HEK293 (cell line): ENCODE measurements around the gene INSL3.
A peak's percentile ranks its signal among the peaks of the same experiment; 100 is the strongest.

Experiments
- CTCF ChIA-PET: fragments of 350-600 bp; formaldehyde crosslinking; extraction: SDS; loops from one replicate; lab custom pipeline; 2021; ENCODE audit warnings: antibody characterized with exemption; lab: Yijun Ruan, JAX
- POLR2A ChIA-PET: fragments of 300-600 bp; formaldehyde crosslinking; extraction: SDS; loops from one replicate; lab custom pipeline; 2020; ENCODE audit warnings: antibody characterized with exemption, inconsistent platforms; lab: Yijun Ruan, JAX
- H3K27ac ChIP-seq: fragments of 200-500 bp; sonication (Bioruptor generic); 2 replicates; pipeline ENCODE4 v1.5.1; 2014; ENCODE audit warnings: low read depth, low read length, control low read depth, inconsistent platforms; ENCODE audit errors: extremely low read depth
- H3K36me3 ChIP-seq, 2 experiments: fragments of 200-500 bp in 1 of 2; sonication (Bioruptor generic) in 1 of 2; 1 replicate in 1 of 2; 2 replicates in 1 of 2; pipeline ENCODE4 v1.5.1; 2014 to 2017; ENCODE audit warnings: inconsistent platforms in 2 of 2, low read length in 2 of 2; ENCODE audit not compliant: control insufficient read depth in 2 of 2, insufficient read depth in 1 of 2
- H3K4me1 ChIP-seq: fragments of 200-500 bp; sonication (Bioruptor generic); 2 replicates; pipeline ENCODE4 v1.5.1; 2014; ENCODE audit warnings: mild to moderate bottlenecking, low read length, inconsistent platforms; ENCODE audit not compliant: control insufficient read depth, insufficient read depth
- H3K4me3 ChIP-seq: 2 replicates; pipeline ENCODE4 v1.5.1; 2011; ENCODE audit warnings: low read depth, mild to moderate bottlenecking, control low read depth, low read length, moderate library complexity
- H3K9me3 ChIP-seq: fragments of 200-500 bp; sonication (Bioruptor generic); 2 replicates; pipeline ENCODE4 v1.5.1; 2014; ENCODE audit warnings: low read depth, low read length, inconsistent platforms; ENCODE audit not compliant: control insufficient read depth, insufficient read depth
- ELK4 ChIP-seq: IDR thresholded peaks from 2 replicates; pipeline ENCODE4 v1.6.1; 2011; ENCODE audit warnings: mild to moderate bottlenecking, low read depth, low read length, borderline replicate concordance
- KLF8 ChIP-seq: fragments of 450-650 bp; formaldehyde crosslinking; IDR thresholded peaks from 2 replicates; pipeline ENCODE4 v1.5.1; 2016; ENCODE audit warnings: missing biosample characterization, missing genetic modification characterization
- ZNF112 ChIP-seq: fragments of 450-650 bp; formaldehyde crosslinking; IDR thresholded peaks from 2 replicates; pipeline ENCODE4 v1.5.0; 2017; ENCODE audit warnings: missing biosample characterization, missing genetic modification characterization
- ZNF121 ChIP-seq: fragments of 450-650 bp; formaldehyde crosslinking; IDR thresholded peaks from 2 replicates; pipeline ENCODE4 v1.5.1; 2016; ENCODE audit warnings: missing biosample characterization, missing genetic modification characterization
- ZNF280D ChIP-seq: fragments of 450-650 bp; formaldehyde crosslinking; IDR thresholded peaks from 2 replicates; pipeline ENCODE4 v1.5.1; 2016; ENCODE audit warnings: missing biosample characterization, missing genetic modification characterization
- ZNF292 ChIP-seq: fragments of 450-650 bp; formaldehyde crosslinking; IDR thresholded peaks from 2 replicates; pipeline ENCODE4 v1.5.1; 2016; ENCODE audit warnings: low read depth, missing biosample characterization, missing genetic modification characterization, borderline replicate concordance
- ZNF366 ChIP-seq: fragments of 450-650 bp; formaldehyde crosslinking; conservative IDR thresholded peaks from 2 replicates; pipeline ENCODE4 v1.5.1; 2016; ENCODE audit warnings: missing biosample characterization, missing genetic modification characterization
- ZNF501 ChIP-seq: fragments of 450-650 bp; formaldehyde crosslinking; IDR thresholded peaks from 2 replicates; pipeline ENCODE4 v1.5.1; 2016; ENCODE audit warnings: missing biosample characterization, missing genetic modification characterization
- ZNF555 ChIP-seq: fragments of 450-650 bp; formaldehyde crosslinking; conservative IDR thresholded peaks from 2 replicates; pipeline ENCODE4 v1.5.1; 2017; ENCODE audit warnings: missing biosample characterization, mild to moderate bottlenecking, missing genetic modification characterization, inconsistent platforms
- ZNF558 ChIP-seq: fragments of 450-650 bp; formaldehyde crosslinking; IDR thresholded peaks from 2 replicates; pipeline ENCODE4 v1.5.1; 2016; ENCODE audit warnings: missing biosample characterization, missing genetic modification characterization
- ZNF560 ChIP-seq: fragments of 450-650 bp; formaldehyde crosslinking; IDR thresholded peaks from 2 replicates; pipeline ENCODE4 v1.5.1; 2017; ENCODE audit warnings: missing biosample characterization, missing genetic modification characterization, borderline replicate concordance
- ZNF580 ChIP-seq: fragments of 450-650 bp; formaldehyde crosslinking; IDR thresholded peaks from 2 replicates; pipeline ENCODE4 v1.5.1; 2016; ENCODE audit warnings: missing biosample characterization, missing genetic modification characterization
- ZNF629 ChIP-seq: fragments of 450-650 bp; formaldehyde crosslinking; IDR thresholded peaks from 2 replicates; pipeline ENCODE4 v1.5.1; 2017; ENCODE audit warnings: missing biosample characterization, missing genetic modification characterization
- ZNF654 ChIP-seq: fragments of 450-650 bp; formaldehyde crosslinking; IDR thresholded peaks from 2 replicates; pipeline ENCODE4 v1.5.1; 2016; ENCODE audit warnings: low read depth, missing biosample characterization, missing genetic modification characterization
- ZNF660 ChIP-seq: fragments of 450-650 bp; IDR thresholded peaks from 2 replicates; pipeline ENCODE4 v1.5.1; 2018; ENCODE audit warnings: missing biosample characterization, mild to moderate bottlenecking, missing genetic modification characterization
- ZNF677 ChIP-seq: fragments of 450-650 bp; IDR thresholded peaks from 2 replicates; pipeline ENCODE4 v1.5.0; 2018; ENCODE audit warnings: missing biosample characterization, mild to moderate bottlenecking, missing genetic modification characterization, moderate library complexity
- ZNF701 ChIP-seq: fragments of 450-650 bp; formaldehyde crosslinking; IDR thresholded peaks from 2 replicates; pipeline ENCODE4 v1.5.1; 2016; ENCODE audit warnings: missing biosample characterization, missing genetic modification characterization
- ZNF707 ChIP-seq: fragments of 450-650 bp; formaldehyde crosslinking; IDR thresholded peaks from 2 replicates; pipeline ENCODE4 v1.5.1; 2016; ENCODE audit warnings: missing biosample characterization, missing genetic modification characterization
- TF ChIP-seq, protein P1 (sequence below): fragments of 450-650 bp; formaldehyde crosslinking; IDR thresholded peaks from 2 replicates; pipeline ENCODE4 v1.5.1; 2016; ENCODE audit warnings: missing biosample characterization, missing genetic modification characterization
- TF ChIP-seq, protein P2 (sequence below): fragments of 450-650 bp; formaldehyde crosslinking; IDR thresholded peaks from 2 replicates; pipeline ENCODE4 v1.5.1; 2017; ENCODE audit warnings: missing biosample characterization, mild to moderate bottlenecking, missing genetic modification characterization, moderate library complexity
- TF ChIP-seq, protein P3 (sequence below): fragments of 450-650 bp; formaldehyde crosslinking; IDR thresholded peaks from 2 replicates; pipeline ENCODE4 v1.5.1; 2016; ENCODE audit warnings: missing biosample characterization, missing genetic modification characterization

Gene INSL3

DNA sequence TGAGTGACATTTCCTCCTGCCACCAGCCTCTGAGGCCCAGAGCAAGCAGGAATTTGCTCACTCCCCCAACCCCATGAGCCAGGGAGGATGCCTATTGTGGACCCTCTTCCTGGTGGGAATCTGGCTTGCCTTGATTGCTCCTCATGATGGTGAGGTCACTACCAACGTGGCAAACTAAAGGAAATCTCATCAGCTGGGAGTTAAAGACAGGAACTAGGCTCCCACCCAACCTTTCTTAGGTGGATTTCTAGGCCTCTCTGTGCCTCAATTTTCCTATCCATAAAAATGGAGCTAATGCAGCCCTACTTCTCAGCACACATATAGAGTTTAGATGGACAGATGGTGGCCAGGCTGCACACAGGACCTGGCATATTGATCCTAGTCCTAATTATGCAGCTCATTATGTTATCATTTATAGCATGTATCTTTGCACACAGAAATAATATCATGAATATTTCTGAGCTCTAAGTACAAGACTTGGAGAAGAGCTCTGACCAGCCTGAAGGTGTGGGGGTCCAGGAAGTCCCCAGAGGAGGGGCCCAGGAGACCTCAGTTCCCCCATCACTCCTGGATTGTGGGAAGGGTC lies 24.4 kb downstream of the INSL3 start:
- no peaks in the 10 kb centered on the region for H3K36me3 ChIP-seq
- ChIA-PET POLR2A (no interaction called here), CTCF (interaction anchor here (0.6 to 2.4 kb wide), 6 partner anchors 12 to 189 kb away, joined by 3 to 5 read pairs (median 3); partner anchors contain the start of gene RPL18A)

DNA sequence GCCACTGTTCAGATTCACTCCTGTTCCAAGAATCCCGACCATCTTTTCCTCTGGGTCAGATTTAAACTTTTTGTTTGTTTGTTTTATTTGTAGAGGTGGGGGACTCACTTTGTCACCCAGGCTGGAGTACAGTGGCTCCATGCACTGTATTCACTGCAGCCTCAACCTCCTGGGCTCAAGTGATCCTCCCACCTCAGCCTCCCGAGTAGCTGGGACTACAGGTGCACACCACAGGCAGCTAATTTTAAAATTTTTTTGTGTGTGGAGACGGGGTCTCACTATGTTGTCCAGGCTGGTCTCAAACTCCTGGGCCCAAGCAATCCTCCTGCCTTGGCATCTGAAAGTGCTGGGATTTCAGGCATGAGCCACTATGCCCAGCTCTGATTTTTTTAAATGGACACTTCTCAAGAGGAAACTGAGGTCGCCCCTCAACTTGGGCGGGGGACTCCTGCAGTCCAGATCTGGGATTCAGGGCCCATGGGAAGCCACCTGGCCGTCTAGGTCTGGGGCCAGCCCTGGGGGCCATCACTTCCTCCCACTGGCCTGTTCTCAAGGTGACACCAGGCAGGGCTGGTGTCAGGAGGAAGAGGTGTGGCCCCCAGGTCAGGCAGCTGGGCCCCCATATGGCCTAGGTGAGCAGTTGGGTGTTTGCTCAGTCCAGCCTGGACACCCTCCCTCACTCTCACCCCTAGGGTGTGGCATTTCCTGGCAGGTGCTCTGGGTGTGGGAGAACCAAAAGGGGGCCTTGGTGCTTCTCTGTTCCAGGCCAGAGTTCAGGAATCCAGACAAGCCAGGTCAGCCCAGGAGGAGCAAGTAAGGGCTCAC lies 25.1 kb downstream of the INSL3 start:
- H3K4me1 ChIP-seq, result 0 out of 2 replicates have a peak, but pooled peaks cover 4% of the 10 kb centered on the region
- CTCF ChIA-PET, result interaction anchor here (0.6 to 2.4 kb wide), 5 partner anchors 11 to 970 kb away, joined by 3 to 5 read pairs (median 4); partner anchors contain the start of gene RPL18A

More for the DNA sequence above, 24.4 kb downstream of the INSL3 start:
- H3K4me3 ChIP-seq, result no peak overlapping the region
- H3K9me3 ChIP-seq, result no peaks in the 10 kb centered on the region
- TF ChIP-seq ZNF112 (tag by site-specific recombination), result no peak
- TF ChIP-seq ZNF580 (tag by site-specific recombination), result peak; percentile 52; the same call in 1 of the 2 replicates
- TF ChIP-seq ZNF558 (tag by site-specific recombination), result no peak
- TF ChIP-seq ZNF629, result no peak
- TF ChIP-seq, protein P1, sequence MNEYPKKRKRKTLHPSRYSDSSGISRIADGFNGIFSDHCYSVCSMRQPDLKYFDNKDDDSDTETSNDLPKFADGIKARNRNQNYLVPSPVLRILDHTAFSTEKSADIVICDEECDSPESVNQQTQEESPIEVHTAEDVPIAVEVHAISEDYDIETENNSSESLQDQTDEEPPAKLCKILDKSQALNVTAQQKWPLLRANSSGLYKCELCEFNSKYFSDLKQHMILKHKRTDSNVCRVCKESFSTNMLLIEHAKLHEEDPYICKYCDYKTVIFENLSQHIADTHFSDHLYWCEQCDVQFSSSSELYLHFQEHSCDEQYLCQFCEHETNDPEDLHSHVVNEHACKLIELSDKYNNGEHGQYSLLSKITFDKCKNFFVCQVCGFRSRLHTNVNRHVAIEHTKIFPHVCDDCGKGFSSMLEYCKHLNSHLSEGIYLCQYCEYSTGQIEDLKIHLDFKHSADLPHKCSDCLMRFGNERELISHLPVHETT (tag by site-specific recombination), result no peak
- TF ChIP-seq, protein P2, sequence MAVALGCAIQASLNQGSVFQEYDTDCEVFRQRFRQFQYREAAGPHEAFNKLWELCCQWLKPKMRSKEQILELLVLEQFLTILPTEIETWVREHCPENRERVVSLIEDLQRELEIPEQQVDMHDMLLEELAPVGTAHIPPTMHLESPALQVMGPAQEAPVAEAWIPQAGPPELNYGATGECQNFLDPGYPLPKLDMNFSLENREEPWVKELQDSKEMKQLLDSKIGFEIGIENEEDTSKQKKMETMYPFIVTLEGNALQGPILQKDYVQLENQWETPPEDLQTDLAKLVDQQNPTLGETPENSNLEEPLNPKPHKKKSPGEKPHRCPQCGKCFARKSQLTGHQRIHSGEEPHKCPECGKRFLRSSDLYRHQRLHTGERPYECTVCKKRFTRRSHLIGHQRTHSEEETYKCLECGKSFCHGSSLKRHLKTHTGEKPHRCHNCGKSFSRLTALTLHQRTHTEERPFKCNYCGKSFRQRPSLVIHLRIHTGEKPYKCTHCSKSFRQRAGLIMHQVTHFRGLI (tag by site-specific recombination), result no peak
- H3K4me1 ChIP-seq, result no peaks in the 10 kb centered on the region
- no peak overlapping the region for H3K27ac ChIP-seq

More for the DNA sequence above, 25.1 kb downstream of the INSL3 start:
- POLR2A ChIA-PET, result interaction anchor here (0.5 kb wide), 1 partner anchor 21 kb away, joined by 3 read pairs; no protein-coding TSS in a partner anchor
- Histone ChIP-seq H3K9me3 (no peaks in the 10 kb centered on the region), H3K27ac (no peak overlapping the region)
- TF ChIP-seq ZNF280D (tag by site-specific recombination) (no peak), ZNF501 (tag by site-specific recombination) (no peak), ZNF560 (tag by site-specific recombination) (no peak), ZNF701 (tag by site-specific recombination) (0 out of 2 replicates have a peak, but pooled peaks have one; percentile 70), ZNF121 (tag by site-specific recombination) (peak; percentile 70; the same call in 1 of the 2 replicates), ZNF677 (tag by site-specific recombination) (no peak), KLF8 (no peak), ZNF366 (tag by site-specific recombination) (no peak), ELK4 (no peak), ZNF555 (tag by site-specific recombination) (no peak), ZNF660 (tag by site-specific recombination) (no peak), ZNF654 (tag by site-specific recombination) (no peak), ZNF707 (no peak), ZNF292 (tag by site-specific recombination) (no peak)
- TF ChIP-seq, protein P3, sequence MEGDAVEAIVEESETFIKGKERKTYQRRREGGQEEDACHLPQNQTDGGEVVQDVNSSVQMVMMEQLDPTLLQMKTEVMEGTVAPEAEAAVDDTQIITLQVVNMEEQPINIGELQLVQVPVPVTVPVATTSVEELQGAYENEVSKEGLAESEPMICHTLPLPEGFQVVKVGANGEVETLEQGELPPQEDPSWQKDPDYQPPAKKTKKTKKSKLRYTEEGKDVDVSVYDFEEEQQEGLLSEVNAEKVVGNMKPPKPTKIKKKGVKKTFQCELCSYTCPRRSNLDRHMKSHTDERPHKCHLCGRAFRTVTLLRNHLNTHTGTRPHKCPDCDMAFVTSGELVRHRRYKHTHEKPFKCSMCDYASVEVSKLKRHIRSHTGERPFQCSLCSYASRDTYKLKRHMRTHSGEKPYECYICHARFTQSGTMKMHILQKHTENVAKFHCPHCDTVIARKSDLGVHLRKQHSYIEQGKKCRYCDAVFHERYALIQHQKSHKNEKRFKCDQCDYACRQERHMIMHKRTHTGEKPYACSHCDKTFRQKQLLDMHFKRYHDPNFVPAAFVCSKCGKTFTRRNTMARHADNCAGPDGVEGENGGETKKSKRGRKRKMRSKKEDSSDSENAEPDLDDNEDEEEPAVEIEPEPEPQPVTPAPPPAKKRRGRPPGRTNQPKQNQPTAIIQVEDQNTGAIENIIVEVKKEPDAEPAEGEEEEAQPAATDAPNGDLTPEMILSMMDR (tag by site-specific recombination), result no peak
- TF ChIP-seq, all 188 proteins: peak for 2
- no peak overlapping the region for H3K4me3 ChIP-seq
- no peaks in the 10 kb centered on the region for H3K36me3 ChIP-seq
